ENCODE results near the gene FABP1.

FABP1 gene

DNA sequence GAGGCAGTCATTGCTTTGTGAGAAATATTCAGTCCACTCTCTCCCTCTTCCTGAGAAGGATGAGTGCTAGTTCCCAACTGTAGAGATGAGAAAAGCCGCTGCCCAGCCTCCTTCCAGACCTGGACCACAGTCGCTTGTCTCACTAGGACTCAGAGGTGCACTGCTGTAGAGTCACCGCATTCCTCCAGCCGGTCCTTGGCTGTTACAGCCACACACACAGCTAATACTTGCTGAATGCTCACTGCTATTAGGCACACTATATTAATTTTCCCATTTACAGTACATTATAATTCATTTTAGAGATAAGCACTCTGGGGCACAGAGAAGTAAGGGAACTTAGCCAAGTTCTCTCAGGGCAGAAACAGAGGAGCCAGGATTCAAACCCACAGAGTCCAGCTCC, 10.0 kb upstream of the FABP1 start:
- Histone ChIP-seq H3K27me3 (ENCODE audit: insufficient read depth, low read length) (peaks cover 87% of the 10 kb centered on the region), H3K36me3 (ENCODE audit: insufficient read depth, low read length) (no peaks in the 10 kb centered on the region), H2AFZ (ENCODE audit: low read length, unreplicated experiment) (no peak overlapping the region), H3K27ac (ENCODE audit: low read depth, low read length) (no peak overlapping the region), H3K4me1 (ENCODE audit: control insufficient read depth, insufficient read depth, low read length, unreplicated experiment) (no peaks in the 10 kb centered on the region), H3K79me2 (ENCODE audit: control insufficient read depth, insufficient read depth, low read length, unreplicated experiment) (no peaks in the 10 kb centered on the region), H3K4me3 (ENCODE audit: low read depth, low read length) (no peak overlapping the region)

DNA sequence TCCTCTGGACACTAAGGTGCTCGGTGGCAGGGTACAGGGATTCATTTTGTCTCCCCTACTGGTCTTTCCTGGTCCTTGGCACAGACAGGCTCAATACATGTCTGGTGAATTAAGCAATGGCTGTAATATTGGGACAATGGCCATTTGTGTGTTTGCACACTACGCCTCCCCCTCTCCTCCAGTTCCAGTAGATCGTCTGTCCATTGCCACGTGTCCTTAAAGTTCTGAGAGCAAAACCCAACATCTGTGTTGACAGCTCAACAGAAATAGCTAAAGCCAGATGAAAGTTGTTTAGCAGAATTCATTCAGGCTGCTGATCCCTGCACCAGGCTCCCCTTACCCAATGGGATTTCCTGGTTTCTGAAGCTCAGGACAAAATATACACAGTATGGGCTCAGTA, 9.0 kb upstream of the FABP1 start:
- no peaks in the 10 kb centered on the region for H3K4me1 ChIP-seq (ENCODE audit: control insufficient read depth, insufficient read depth, low read length, unreplicated experiment)
- H3K27ac ChIP-seq (ENCODE audit: low read depth, low read length), result no peak overlapping the region
- no peak overlapping the region for H3K4me3 ChIP-seq (ENCODE audit: low read depth, low read length)
- H2AFZ ChIP-seq (ENCODE audit: low read length, unreplicated experiment), result no peak overlapping the region
- peaks cover 84% of the 10 kb centered on the region for H3K27me3 ChIP-seq (ENCODE audit: insufficient read depth, low read length)
- no peaks in the 10 kb centered on the region for H3K79me2 ChIP-seq (ENCODE audit: control insufficient read depth, insufficient read depth, low read length, unreplicated experiment)
- H3K36me3 ChIP-seq (ENCODE audit: insufficient read depth, low read length), result no peaks in the 10 kb centered on the region

DNA sequence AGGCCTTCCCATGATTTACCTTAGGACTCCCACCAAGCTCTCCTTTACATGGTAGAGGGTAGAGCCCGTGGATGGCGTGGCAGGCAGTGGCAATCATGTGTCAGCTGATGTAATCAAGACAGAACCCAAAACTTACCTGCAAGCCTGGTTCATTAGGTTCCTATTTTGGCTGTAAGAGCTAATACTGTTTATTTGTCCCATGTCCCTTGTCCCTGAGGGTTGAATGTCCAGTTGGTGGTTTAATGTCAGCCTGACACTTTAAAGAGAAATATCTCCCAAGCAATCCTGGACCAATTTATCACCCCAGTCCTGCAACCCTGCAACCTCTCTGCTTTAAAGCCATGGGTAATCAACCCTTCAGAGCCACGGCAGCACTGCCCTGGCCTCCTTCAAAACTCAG, 6.0 kb upstream of the FABP1 start:
- peaks cover 74% of the 10 kb centered on the region for H3K27me3 ChIP-seq (ENCODE audit: insufficient read depth, low read length)
- H3K4me1 ChIP-seq (ENCODE audit: control insufficient read depth, insufficient read depth, low read length, unreplicated experiment), result no peaks in the 10 kb centered on the region

DNA sequence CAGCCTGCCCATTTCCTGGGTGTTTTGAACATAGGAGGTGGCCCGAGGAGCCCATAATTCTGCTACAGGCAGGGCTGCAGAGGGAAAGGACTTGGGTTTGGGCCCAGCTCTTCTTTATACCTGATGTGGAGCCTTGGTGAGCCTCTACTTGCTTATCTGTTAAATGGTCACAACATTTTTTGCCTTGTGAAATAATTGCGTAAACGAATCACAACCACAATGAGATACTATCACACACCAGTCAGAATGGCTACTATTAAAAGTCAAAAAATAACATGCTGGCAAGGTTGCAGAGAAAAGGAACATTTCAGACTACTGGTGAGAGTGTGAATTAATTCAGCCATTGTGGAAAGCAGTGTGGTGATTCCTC, 4.1 kb upstream of the FABP1 start:
- peaks cover 71% of the 10 kb centered on the region for H3K27me3 ChIP-seq (ENCODE audit: insufficient read depth, low read length)
- H3K79me2 ChIP-seq (ENCODE audit: control insufficient read depth, insufficient read depth, low read length, unreplicated experiment), result no peaks in the 10 kb centered on the region
- H3K27ac ChIP-seq (ENCODE audit: low read depth, low read length), result no peak overlapping the region
- H3K4me3 ChIP-seq (ENCODE audit: low read depth, low read length), result no peak overlapping the region
- no peak overlapping the region for H2AFZ ChIP-seq (ENCODE audit: low read length, unreplicated experiment)
- no peaks in the 10 kb centered on the region for H3K36me3 ChIP-seq (ENCODE audit: insufficient read depth, low read length)
- no peaks in the 10 kb centered on the region for H3K4me1 ChIP-seq (ENCODE audit: control insufficient read depth, insufficient read depth, low read length, unreplicated experiment)

More for the DNA sequence above, 6.0 kb upstream of the FABP1 start:
- no peaks in the 10 kb centered on the region for H3K36me3 ChIP-seq (ENCODE audit: insufficient read depth, low read length)
- H2AFZ ChIP-seq (ENCODE audit: low read length, unreplicated experiment), result no peak overlapping the region
- no peak overlapping the region for H3K4me3 ChIP-seq (ENCODE audit: low read depth, low read length)
- no peaks in the 10 kb centered on the region for H3K79me2 ChIP-seq (ENCODE audit: control insufficient read depth, insufficient read depth, low read length, unreplicated experiment)
- H3K27ac ChIP-seq (ENCODE audit: low read depth, low read length), result no peak overlapping the region

DNA sequence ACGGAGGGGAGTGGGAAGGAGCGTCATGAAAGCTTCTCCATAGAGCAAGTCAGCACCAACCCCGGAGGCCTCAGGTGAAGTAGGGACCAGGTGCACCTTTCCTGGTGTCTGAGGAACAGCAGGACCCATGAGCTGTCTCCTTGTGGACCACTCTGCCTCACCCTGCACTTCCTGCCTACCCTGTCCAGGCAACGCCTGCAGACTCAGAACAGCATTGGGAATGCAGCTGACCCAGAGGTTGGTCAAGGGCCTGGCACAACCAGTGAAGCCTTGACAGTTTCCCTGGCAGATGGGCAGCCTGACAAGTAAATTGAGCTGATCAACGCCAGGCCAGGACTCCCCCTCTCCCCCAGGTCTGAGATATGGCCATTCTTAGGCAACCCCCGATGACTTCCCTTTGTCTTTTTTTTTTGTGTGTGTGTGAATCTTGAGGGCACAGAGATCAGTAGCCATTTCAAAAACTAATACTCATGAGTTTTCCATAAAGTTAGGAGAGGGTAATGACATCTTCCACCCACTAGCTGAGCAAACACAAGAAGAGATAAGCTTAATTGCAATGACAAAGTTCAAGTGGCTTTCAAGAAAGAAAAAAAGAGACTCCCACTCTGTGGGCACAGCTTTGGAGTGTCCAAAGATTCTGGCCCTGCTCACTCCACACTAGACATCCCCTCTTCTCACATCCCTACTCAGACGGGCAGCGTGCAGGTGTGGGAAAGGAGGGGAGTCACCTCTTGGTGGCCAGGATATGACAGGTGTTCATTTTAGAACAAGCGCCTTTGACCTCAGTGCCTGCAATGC, 3.5 kb upstream of the FABP1 start:
- Histone ChIP-seq H3K4me3 (ENCODE audit: low read depth, low read length) (no peak overlapping the region), H2AFZ (ENCODE audit: low read length, unreplicated experiment) (no peak overlapping the region), H3K4me1 (ENCODE audit: control insufficient read depth, insufficient read depth, low read length, unreplicated experiment) (no peaks in the 10 kb centered on the region), H3K79me2 (ENCODE audit: control insufficient read depth, insufficient read depth, low read length, unreplicated experiment) (no peaks in the 10 kb centered on the region), H3K27me3 (ENCODE audit: insufficient read depth, low read length) (peaks cover 70% of the 10 kb centered on the region), H3K36me3 (ENCODE audit: insufficient read depth, low read length) (no peaks in the 10 kb centered on the region), H3K27ac (ENCODE audit: low read depth, low read length) (no peak overlapping the region)

DNA sequence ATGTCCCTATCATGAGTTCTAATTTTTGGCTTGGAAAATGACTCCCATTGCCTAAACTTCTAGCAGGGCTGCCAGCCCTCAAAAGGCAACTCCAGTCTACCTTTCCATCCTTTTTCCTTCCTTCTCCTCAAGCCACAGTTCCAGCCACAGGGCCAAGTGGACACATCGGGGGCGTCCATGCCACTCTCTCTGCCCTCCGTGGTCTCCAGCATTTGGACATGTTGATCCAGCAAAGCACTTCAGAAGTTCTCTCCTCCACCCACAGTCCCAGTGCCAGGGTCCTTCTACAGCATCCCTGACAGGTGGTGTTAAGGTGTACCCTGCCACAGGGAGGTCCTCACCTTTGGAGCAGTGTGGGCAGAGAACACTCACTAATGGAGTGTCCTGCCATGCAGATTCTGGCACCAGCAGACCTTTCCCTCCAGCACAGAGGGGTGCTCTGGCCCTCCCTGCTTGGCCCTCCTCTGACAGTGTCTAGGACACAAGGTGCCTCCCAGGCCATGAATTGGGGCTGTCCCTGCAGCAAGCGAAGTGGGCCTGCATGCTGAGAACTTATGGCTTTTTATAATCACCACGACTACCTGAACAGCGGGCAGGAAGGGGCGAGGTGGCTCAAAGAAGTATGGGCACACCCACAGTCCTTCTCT, 1.6 kb upstream of the FABP1 start:
- H3K79me2 ChIP-seq (ENCODE audit: control insufficient read depth, insufficient read depth, low read length, unreplicated experiment), result no peaks in the 10 kb centered on the region
- H3K4me1 ChIP-seq (ENCODE audit: control insufficient read depth, insufficient read depth, low read length, unreplicated experiment), result no peaks in the 10 kb centered on the region
- H3K27ac ChIP-seq (ENCODE audit: low read depth, low read length), result no peak overlapping the region
- H3K4me3 ChIP-seq (ENCODE audit: low read depth, low read length), result no peak overlapping the region
- H3K36me3 ChIP-seq (ENCODE audit: insufficient read depth, low read length), result no peaks in the 10 kb centered on the region
- no peak overlapping the region for H2AFZ ChIP-seq (ENCODE audit: low read length, unreplicated experiment)
- H3K27me3 ChIP-seq (ENCODE audit: insufficient read depth, low read length), result peaks cover 71% of the 10 kb centered on the region

DNA sequence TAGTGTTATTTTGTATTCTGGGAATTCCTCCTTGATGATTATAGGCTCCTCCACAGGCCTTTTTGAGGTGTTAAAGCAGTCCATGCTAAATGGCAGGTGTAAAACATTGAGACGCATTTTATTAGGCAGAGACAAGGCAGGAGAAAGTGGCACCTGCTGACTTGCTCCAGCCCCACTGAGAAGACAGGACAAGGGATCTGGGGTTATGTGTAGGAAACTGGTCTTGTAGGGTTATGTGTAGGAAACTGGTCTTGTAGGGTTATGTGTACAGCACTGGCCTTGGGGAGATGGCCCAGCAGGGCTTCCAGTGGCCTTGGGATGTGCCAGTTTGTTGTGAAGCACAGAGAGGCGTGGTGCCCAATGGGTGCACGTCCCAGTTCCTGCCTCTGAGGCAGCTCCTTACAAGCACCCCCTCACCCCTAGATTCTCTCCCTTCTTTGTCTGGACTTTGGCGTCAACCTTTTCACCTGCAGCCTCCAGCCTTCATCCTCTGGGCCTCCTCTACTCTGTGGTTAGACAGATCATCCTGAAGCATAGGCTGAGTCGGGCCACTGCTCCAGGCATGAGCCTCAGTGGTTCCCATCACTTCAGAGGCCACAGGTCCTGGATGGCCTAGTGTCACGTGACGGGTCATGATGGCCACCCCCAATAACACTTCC, 921 bp upstream of the FABP1 start:
- no peak overlapping the region for H3K27ac ChIP-seq (ENCODE audit: low read depth, low read length)
- no peaks in the 10 kb centered on the region for H3K36me3 ChIP-seq (ENCODE audit: insufficient read depth, low read length)
- no peak overlapping the region for H2AFZ ChIP-seq (ENCODE audit: low read length, unreplicated experiment)
- no peak overlapping the region for H3K4me3 ChIP-seq (ENCODE audit: low read depth, low read length)
- H3K4me1 ChIP-seq (ENCODE audit: control insufficient read depth, insufficient read depth, low read length, unreplicated experiment), result no peaks in the 10 kb centered on the region
- H3K79me2 ChIP-seq (ENCODE audit: control insufficient read depth, insufficient read depth, low read length, unreplicated experiment), result no peaks in the 10 kb centered on the region
- peaks cover 71% of the 10 kb centered on the region for H3K27me3 ChIP-seq (ENCODE audit: insufficient read depth, low read length)

DNA sequence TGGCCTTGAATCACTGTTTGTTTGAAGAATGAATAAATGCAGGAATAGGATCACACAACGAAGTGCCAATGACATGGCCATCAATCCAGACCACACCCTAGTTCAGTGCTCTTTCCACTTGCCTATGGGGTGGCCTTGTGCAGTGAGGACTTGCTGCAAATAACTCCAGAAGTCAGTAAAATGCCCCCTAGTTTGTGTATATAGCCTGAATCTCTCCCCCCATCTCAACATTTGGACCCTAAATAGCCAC, 299 bp downstream of the FABP1 start:
- H2AFZ ChIP-seq (ENCODE audit: low read length, unreplicated experiment), result no peak overlapping the region
- no peaks in the 10 kb centered on the region for H3K79me2 ChIP-seq (ENCODE audit: control insufficient read depth, insufficient read depth, low read length, unreplicated experiment)
- no peaks in the 10 kb centered on the region for H3K36me3 ChIP-seq (ENCODE audit: insufficient read depth, low read length)
- no peak overlapping the region for H3K4me3 ChIP-seq (ENCODE audit: low read depth, low read length)
- H3K27me3 ChIP-seq (ENCODE audit: insufficient read depth, low read length), result peaks cover 74% of the 10 kb centered on the region
- no peaks in the 10 kb centered on the region for H3K4me1 ChIP-seq (ENCODE audit: control insufficient read depth, insufficient read depth, low read length, unreplicated experiment)
- no peak overlapping the region for H3K27ac ChIP-seq (ENCODE audit: low read depth, low read length)

DNA sequence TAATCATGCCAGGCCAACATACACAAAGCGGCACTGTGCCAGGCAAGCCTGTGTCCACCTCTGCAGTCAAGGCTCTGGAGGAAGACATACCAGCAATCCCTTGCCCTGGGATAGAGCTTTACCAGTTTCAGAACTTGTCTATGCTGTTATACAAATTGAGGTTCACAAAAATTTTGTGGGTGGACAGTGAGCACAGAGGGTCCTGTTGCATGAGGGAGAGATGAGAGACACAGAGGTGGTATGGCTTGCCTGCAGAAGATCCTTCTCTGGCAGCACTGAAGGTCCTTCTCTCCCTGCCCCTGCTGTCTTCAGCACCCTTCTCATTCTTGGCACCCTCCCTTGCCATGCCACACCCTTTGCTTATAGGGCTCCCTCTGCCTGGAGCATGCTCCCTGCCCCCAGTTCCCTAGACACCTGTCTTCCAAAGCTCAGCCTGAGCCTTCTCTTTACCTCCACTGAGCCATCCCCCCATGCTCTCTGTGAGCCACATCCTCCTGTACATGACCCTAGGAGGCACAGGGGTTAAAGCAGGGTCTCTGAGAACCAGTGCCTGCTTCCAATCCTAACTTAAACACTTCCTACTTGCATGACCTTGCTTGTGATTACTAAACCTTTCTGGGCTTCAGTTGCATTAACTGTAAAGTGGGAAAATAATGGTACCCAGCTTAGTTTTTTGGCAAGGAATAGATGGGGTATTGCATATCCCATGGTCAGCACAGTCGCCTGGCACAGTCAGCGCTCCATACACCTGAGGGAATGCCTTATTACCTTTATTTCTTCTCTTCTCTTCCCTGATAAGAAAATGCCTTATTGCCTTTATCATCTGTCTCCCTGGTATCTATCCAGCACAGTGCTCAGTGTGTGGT, 857 bp downstream of the FABP1 start:
- H3K4me3 ChIP-seq (ENCODE audit: low read depth, low read length), result no peak overlapping the region
- no peaks in the 10 kb centered on the region for H3K79me2 ChIP-seq (ENCODE audit: control insufficient read depth, insufficient read depth, low read length, unreplicated experiment)
- no peak overlapping the region for H2AFZ ChIP-seq (ENCODE audit: low read length, unreplicated experiment)
- no peaks in the 10 kb centered on the region for H3K36me3 ChIP-seq (ENCODE audit: insufficient read depth, low read length)
- H3K27me3 ChIP-seq (ENCODE audit: insufficient read depth, low read length), result peaks cover 80% of the 10 kb centered on the region
- H3K4me1 ChIP-seq (ENCODE audit: control insufficient read depth, insufficient read depth, low read length, unreplicated experiment), result no peaks in the 10 kb centered on the region
- H3K27ac ChIP-seq (ENCODE audit: low read depth, low read length), result no peak overlapping the region

DNA sequence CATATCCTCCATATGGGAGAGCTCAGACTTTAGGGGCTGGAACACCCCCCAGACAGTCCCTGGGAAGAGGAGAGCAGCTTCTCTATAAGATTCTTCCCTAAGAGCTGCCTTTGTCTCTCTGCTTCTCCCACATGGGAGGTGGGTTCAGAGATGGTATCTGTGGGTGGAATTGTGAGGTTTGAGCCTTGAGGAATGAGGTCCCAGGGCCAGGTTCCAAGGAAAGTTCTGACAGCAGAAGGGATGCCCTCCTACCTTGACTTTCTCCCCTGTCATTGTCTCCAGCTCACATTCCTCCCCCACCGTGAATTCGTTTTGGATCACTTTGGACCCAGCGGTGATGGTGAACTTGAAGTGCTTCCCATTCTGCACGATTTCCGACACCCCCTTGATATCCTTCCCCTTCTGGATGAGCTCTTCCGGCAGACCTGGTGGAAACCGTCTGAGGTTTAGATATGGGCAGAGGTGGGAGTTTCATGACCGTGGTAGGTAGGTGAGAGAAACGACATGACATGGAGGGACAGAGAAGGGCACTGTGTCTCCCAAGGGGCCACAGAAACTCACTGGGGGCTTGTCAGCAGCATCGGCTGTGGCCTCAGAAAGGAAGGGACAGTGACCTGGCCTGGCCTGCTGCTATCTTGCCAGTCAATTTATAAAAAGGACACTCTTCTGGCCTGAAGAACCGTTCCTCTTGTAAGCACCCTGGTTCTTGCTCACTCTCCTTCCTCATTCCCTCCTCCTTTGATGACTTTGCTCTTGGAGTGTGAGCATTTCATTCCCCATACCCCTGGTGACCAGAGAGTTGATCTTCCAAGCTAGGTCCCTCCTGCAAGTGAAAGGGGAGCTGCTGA, 1.7 kb downstream of the FABP1 start:
- H3K27me3 ChIP-seq (ENCODE audit: insufficient read depth, low read length), result peaks cover 86% of the 10 kb centered on the region
- no peaks in the 10 kb centered on the region for H3K4me1 ChIP-seq (ENCODE audit: control insufficient read depth, insufficient read depth, low read length, unreplicated experiment)
- H3K36me3 ChIP-seq (ENCODE audit: insufficient read depth, low read length), result no peaks in the 10 kb centered on the region
- H3K27ac ChIP-seq (ENCODE audit: low read depth, low read length), result no peak overlapping the region
- H3K4me3 ChIP-seq (ENCODE audit: low read depth, low read length), result no peak overlapping the region
- H3K79me2 ChIP-seq (ENCODE audit: control insufficient read depth, insufficient read depth, low read length, unreplicated experiment), result no peaks in the 10 kb centered on the region
- H2AFZ ChIP-seq (ENCODE audit: low read length, unreplicated experiment), result no peak overlapping the region
